Mucosa of descending colon (tissue), 3 donors: ENCODE results near the gene SLAMF6. TPM values are rescaled to one million over a fixed set of nuclear protein-coding genes. Genes with fewer than 3 reads are reported as not detected.
A peak's percentile ranks its signal among the peaks of the same experiment; 100 is the strongest.

ENCODE experiments used
- ATAC-seq: fragments of 200-7000 bp; cut with Tn5 transposase; one replicate; pipeline ENCODE4 v1.9.1; 2020; ENCODE audit warnings: mild to moderate bottlenecking, moderate library complexity
- DNase-seq, 3 donors: peaks; one replicate each; pipeline ENCODE4 v3.0.0-alpha.2; 2020
- H3K36me3 ChIP-seq: fragments of 200-600 bp; one replicate; pipeline ENCODE4 v1.8.0; 2021; ENCODE audit warnings: low read depth, mild to moderate bottlenecking
- H3K4me1 ChIP-seq: fragments of 200-600 bp; one replicate; pipeline ENCODE4 v1.8.0; 2021; ENCODE audit warnings: low read depth, mild to moderate bottlenecking
- H3K4me3 ChIP-seq: fragments of 200-600 bp; one replicate; pipeline ENCODE4 v1.8.0; 2021; ENCODE audit warnings: mild to moderate bottlenecking
- H3K9me3 ChIP-seq: fragments of 200-600 bp; one replicate; pipeline ENCODE4 v1.8.0; 2021; ENCODE audit warnings: mild to moderate bottlenecking
- CTCF ChIP-seq: fragments of 200-600 bp; IDR thresholded peaks from one replicate; pipeline ENCODE4 v1.8.0; 2022; ENCODE audit warnings: antibody characterized with exemption, mild to moderate bottlenecking
- intact Hi-C, 2 donors: fragments of 100-400 bp; cut with DNase I in 1 of 2; cut with micrococcal nuclease in 1 of 2; formaldehyde crosslinking; loops; one replicate each; pipeline versions ENCODE4 v1.11.0 to v1.11.1; 2022; cut with DNase I, micrococcal nuclease
- total RNA-seq, 3 donors: library from RNA; stranded (reverse); fragmentation: NEBNext Ultra II Directional in 2 of 3; extraction: Animal tissue kit (Norgen Biotek cat#: 25700) in 2 of 3; gene quantifications; one replicate each; pipeline versions ENCODE4 v1.2.1 to v1.2.4, GENCODE V29; 2021 to 2023
- donor health status: DM: no; HTN: no; CAD: no; lungs with moderate emphysema.
- donor health status: DM: no; HTN: no; CAD: no.
- donor health status: DM: no; HTN: yes; CAD: no.

Gene SLAMF6
- total RNA-seq, 3 donors from 2014 or later = 1.2 to 2.6 (median 2.4) TPM

- ATAC-seq (no peak), DNase-seq (no peak)
- Histone ChIP-seq H3K36me3 (no peaks in the 10 kb centered on the region), H3K9me3 (no peaks in the 10 kb centered on the region), H3K4me3 (no peak overlapping the region), H3K4me1 (no peaks in the 10 kb centered on the region)
- intact Hi-C loops = no loop called here
- TF ChIP-seq CTCF = no peak
Observed at GRCh38 chr1:160453443-160453842, 69.6 kb downstream of the SLAMF6 start.

GRCh38 chr1:160451859-160452232 lies 71.2 kb downstream of the SLAMF6 start:
- no peak for TF ChIP-seq CTCF
- ATAC-seq = no peak
- Histone ChIP-seq H3K4me3 (no peak overlapping the region), H3K9me3 (no peaks in the 10 kb centered on the region), H3K36me3 (no peaks in the 10 kb centered on the region), H3K4me1 (no peaks in the 10 kb centered on the region)
- intact Hi-C loops = no loop called here
- DNase-seq = no peak

GRCh38 chr1:160451119-160451858 lies 71.8 kb downstream of the SLAMF6 start:
- Histone ChIP-seq H3K36me3 (no peaks in the 10 kb centered on the region), H3K4me3 (no peak overlapping the region), H3K9me3 (no peaks in the 10 kb centered on the region), H3K4me1 (no peaks in the 10 kb centered on the region)
- DNase-seq (no peak), ATAC-seq (peak; percentile 84)
- TF ChIP-seq CTCF = no peak
- intact Hi-C loops = no loop called here

- ATAC-seq (no peak), DNase-seq (no peak)
- Histone ChIP-seq H3K9me3 (no peaks in the 10 kb centered on the region), H3K4me1 (no peaks in the 10 kb centered on the region), H3K4me3 (no peak overlapping the region), H3K36me3 (no peaks in the 10 kb centered on the region)
- TF ChIP-seq CTCF = no peak
- intact Hi-C loops = no loop called here
Observed at GRCh38 chr1:160449494-160449893, 73.6 kb downstream of the SLAMF6 start.

- no peak for TF ChIP-seq CTCF
- Histone ChIP-seq H3K9me3 (no peaks in the 10 kb centered on the region), H3K36me3 (no peaks in the 10 kb centered on the region), H3K4me1 (no peaks in the 10 kb centered on the region), H3K4me3 (no peak overlapping the region)
- intact Hi-C loops = no loop called here
- peak; percentile 31 for ATAC-seq
- DNase-seq = no peak
Observed at GRCh38 chr1:160446945-160447600, 76.0 kb downstream of the SLAMF6 start.
